ENCODE measurements around the gene DGKK.

DNA sequence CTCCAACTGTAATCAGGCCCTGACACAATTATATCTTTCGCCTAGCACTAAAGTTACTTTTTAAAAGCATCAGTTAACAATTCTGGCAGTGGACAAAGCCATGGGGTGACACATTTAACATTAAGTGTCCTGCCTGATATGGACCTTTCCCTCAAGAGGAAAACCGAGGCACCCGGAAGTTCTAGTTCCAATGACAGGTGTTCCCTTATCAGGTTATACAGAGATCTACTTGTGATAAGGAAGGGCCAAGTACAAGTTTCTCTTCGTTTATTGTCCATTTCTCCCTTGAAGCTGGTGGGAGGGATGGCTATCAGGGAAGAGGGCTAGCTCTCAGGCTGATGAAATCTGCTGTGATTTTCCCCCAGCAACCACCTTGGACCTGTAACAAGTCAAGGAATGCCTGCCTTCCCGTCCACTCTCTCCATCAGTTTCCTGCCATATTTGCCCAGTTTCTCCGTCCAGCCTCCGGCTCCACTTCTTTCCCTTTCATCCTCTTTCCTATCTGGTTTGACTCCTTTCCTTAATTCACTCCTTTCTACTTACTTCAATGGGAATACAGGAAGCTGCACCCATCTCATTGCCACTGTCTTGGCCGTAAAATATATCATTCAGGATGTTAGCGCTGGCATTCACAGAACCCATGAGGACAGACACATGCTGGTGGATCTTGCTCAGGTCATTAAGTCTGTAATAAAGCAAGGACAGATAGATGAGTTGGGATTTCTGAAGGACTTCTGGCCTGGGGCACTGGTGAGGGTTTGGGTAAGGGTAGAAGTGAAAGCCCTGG is 95.0 kb downstream of the DGKK start:
- TF ChIP-seq EZH2 (IDR thresholded peaks at IDR 0.05) = no peak
- TF ChIP-seq POLR2AphosphoS5 (IDR thresholded peaks at IDR 0.05; ENCODE audit: borderline replicate concordance, low read depth, low read length) = no peak
- TF ChIP-seq FOXP2 (optimal IDR thresholded peaks at IDR 0.05; ENCODE audit: control extremely low read depth, extremely low read length, insufficient read depth) = no peak

Data from SK-N-MC (cell line).